Stimulated activated CD8-positive, alpha-beta memory T cell treated with anti-CD3 and anti-CD28 coated beads, Interleukin-15, amount 100 ng/mL, for 1 hour (primary cell): Measurements from ENCODE around the gene RFC4.
"Not testable (repeated sequence)": the region's sequence is repeated elsewhere in the genome, so short reads cannot be mapped to it uniquely, and the experiment has no call there.

ENCODE experiments used
- DNase-seq: peaks from one replicate; pipeline ENCODE4 v3.0.0-alpha.2; 2020; ENCODE audit warnings: low read depth

The RFC4 gene

DNA sequence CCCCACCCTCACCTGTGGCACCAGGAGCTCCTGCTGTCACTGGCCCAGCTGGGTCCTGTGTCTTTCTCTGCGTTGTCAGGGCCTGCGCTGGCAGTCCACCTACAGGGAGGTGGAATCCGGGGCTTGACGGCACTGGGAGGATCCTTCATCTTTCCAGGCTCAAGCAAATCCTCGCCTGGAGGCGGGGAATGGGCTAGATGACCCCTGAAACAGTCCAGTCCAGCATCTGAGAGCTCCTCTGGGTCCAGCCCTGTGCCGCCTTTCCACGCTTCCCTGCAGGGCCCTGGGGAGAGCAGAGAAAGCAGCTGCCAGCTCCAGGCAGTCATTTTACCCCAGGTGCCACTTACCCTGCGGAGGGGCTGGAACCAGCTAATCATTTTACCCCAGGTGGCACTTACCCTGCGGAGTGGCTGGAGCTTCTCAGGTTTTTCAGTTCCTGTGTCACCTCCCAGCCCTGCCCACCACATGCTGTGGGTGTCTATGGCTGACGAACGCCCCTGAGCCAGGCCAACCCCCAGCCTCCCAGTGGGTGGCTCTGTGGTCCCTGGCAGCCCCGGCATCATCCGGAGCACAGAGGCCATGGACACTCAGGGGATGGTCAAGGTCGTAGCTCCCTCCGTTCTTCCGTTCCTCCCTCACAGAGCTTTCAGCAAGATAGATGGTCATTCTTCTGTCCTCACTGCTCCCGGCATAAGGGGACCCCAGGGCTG lies 18.3 kb upstream of the RFC4 start:
- DNase-seq, result no peak

DNA sequence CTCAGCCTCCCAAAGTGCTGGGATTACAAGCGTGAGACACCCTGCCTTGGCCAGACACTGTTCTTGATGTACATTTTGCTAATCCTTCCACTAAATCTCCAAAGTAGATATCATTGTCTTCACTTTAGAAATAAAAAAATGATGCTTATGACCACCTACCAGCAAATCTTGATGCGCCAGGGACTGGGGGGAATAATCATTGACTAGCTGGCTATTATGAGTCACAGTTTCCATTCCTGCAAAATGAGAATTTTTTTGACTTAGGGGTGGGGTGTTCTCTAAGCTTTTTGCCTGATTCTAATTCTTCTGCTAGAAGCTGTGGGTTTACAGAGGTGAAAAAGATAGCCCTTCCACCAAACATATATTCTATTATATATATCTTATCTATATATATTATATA lies 17.1 kb upstream of the RFC4 start:
- no peak for DNase-seq

DNA sequence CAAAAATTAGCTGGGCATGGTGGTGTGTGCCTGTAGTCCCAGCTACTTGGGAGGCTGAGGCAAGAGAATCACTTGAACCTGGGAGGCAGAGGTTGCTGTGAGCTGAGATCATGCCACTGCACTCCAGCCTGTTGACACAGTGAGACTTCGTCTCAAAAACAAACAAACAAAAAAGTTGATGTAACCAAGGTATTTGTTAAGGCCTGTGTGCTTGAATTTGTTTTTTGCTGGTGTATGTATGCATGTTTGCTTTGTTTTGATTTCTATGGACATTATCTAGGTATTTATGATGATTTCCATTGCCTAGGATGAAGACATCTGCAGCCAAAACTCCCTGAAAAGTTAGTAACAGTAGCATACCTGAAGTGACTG lies 16.1 kb upstream of the RFC4 start:
- DNase-seq, result not testable (repeated sequence)

GRCh38 chr3:186821429-186822387 lies 15.4 kb upstream of the RFC4 start:
- no peak for DNase-seq

GRCh38 chr3:186818956-186819355 lies 12.7 kb upstream of the RFC4 start:
- DNase-seq, result no peak

- DNase-seq, result no peak
Measured at GRCh38 chr3:186818516-186818915, 12.2 kb upstream of the RFC4 start.

GRCh38 chr3:186815435-186815834 lies 9.2 kb upstream of the RFC4 start:
- DNase-seq, result no peak

DNA sequence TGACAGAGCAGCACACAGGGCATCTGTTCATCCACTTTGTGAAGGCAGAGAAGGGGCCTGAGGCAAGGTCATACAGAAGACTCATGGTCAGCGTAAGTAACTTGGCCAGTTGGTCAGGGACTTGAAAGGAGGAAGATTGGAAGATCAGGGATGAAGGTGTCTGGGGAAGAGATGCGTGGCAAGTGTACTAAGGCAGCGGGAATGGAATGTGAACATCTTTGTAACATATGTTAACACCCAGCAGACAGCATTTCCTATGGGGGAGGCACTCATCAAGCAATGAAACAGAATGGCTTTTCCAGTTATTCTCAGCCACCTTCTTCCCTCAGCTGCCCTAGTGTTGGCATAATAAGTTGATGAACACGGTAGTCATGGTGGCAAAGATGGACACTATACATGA lies 7.8 kb upstream of the RFC4 start:
- DNase-seq, result no peak

GRCh38 chr3:186811313-186811712 lies 5.0 kb upstream of the RFC4 start:
- not testable (repeated sequence) for DNase-seq

GRCh38 chr3:186810336-186810996 lies 4.2 kb upstream of the RFC4 start:
- no peak for DNase-seq

DNA sequence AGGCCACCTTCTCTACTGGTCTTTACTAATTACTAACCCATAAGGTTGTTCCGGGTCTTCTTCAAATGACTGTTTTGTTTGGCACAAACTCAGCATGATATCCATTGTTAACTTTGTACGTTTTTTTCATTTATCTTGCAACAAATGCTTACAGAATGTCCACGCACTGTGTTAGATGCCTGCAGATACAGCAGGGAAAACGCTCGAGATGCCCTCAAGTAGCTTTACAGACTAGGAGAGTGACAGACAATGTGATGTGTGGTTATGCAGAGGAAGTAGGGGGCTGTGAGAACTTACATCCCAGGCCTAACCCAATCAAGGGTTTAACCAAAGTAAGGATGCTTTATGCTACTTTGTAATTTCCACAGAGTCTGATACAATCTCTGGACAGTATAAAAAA lies 949 bp upstream of the RFC4 start:
- no peak for DNase-seq

- DNase-seq, result not testable (repeated sequence)
Measured at GRCh38 chr3:186803447-186803846, 2.8 kb downstream of the RFC4 start.

- DNase-seq, result no peak
Measured at GRCh38 chr3:186802701-186803100, 3.6 kb downstream of the RFC4 start.

DNA sequence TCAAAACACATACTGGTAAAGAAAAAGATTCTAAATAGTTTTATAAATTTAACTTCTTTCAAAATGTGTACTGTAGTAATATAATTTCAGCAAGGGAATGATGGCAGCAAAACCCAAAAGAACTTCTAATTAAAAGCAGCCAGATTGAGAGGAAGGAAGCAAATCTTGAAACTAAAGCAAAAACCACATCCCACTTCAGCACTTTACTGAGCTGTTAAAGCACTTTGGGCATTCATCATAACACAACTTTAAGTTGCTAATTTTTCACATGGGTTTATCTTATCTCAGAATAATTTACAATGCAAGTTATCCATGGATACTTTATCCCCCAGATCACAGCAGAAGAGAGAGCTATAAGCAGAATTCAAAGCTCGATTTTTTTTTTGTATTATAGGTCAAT lies 6.0 kb downstream of the RFC4 start:
- no peak for DNase-seq

DNA sequence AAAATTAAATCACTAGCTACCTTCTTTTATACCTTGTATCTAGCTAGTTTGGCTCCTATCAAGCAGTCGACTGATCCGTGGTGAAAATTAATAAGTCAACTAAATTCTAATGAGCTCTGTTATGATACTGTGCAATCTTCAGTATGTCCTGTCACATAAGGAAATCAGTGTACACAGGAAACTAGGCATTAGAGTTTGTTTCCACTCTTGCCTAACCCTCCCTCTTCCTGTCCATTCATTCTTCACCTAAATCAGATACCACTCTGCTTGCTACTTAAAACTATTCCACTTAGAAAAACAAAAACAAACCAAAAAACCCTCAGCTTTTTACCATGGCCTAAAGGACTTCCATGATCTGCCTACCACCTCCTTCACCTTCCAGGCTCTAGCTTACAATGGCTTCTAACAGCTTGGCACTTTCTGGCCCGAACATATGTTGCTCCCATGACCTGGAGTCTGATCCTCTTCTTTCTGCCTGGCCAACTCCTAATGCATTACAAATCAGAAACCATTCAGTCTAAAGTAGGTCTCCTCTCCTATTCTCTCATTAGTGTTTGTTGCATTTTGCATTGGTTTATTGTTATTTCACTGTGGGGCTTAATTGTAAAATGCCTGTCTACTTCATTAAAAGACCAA lies 7.9 kb downstream of the RFC4 start:
- DNase-seq, result no peak

DNA sequence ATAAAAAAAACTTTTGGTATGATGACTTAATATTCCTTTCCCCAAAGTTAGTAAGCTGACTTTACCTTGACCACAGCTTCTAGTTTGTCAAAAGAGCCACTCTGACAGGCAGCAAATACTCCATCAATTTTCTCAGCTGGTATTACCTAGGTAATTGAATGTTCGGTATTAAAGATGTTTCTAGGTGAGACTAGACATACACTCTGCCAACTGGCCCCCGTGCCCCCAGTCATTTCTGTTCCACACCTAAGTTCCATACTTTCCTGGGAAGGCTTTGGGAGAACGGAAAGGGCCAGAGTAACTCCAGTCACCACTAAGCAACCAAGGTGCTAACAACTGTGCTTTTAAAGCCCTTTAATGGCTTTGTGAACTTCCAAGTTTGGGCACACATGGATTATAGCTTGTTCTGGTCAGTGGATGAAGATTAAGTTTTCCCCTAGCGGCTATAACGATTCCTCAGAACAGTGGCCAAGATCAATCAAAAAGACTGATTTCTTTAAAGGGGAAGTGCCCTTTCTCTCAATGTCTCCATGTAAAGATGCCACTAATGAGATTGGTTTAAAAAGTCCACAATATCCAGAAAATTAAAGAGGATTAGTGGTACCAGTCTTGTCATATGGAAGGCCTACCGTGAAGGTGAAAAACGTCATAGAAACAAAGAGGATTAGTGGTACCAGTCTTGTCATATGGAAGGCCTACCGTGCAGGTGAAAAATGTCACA lies 15.9 kb downstream of the RFC4 start:
- no peak for DNase-seq

DNA sequence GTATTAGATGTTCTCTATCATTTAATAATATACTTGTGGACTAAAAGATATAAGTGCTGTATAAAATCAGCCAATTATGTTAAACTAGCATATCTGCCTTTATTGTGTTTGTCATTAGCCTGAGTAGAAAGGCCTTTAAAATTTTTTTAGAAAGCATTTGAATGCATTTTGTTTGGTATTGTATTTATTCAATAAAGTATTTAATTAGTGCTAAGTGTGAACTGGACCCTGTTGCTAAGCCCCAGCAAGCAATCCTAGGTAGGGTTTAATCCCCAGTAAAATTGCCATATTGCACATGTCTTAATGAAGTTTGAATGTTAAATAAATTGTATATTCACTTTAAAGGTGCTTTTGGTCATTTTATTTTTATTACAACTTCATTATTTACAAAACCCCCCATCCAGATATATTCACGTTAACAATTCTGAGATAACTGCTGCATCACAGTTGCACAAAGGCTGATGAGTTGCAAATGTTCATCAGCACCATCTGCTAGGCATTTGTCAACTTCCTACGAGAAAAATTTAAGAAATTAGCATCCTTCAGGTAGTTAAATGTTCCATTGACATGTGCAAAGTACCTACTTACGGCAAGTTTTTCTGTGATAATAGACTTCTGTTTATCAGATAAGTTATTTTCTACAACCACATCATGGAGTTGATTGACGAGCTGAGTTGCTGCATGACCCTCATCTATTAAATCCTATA lies 16.6 kb downstream of the RFC4 start:
- no peak for DNase-seq

GRCh38 chr3:186788482-186789370 lies 17.6 kb downstream of the RFC4 start:
- DNase-seq, result no peak

GRCh38 chr3:186787642-186788481 lies 18.4 kb downstream of the RFC4 start:
- no peak for DNase-seq
